ENCODE data around the gene PRDM16.

The PRDM16 gene

DNA sequence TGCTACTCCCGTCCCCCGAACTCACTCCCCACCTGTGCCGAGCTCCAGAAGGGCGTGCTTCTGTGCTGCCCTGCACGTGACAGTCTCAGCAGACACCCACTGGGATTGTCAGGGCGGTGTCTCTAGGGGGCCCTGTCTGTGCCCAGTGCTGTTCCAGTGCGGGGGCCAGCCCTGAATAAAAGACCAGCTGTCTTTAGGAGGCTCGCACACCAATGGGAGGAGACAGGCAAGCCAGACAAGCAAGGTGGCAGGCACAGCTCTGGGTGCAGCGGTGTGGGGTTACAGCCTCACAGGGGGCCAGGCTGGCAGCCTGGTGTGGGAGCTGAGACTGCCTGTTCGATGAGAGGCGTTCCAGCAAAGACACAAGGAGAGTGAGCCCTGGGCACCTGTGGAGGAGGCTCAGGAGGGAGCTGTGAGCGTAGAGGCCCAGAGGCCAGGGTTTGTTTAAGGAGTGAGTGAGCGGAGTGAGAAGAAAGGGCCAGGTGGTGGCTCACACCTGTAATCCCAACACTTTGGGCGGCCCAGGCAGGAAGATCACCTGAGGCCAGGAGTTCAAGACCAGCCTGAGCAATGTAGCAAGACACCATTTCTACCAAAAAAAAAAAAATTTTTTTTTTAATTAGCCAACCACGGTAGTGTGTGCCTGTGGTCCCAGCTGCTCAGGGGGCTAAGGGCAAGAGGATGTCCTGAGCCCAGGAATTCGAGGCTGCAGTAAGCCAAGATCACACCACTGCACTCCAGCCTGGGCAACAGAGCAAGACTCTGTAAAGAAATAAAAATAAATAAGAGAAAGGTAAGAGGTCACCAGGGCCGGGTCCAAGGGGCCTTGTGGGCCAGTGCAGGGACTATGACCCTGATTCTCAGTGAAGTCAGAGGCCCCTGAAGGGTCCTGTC, 337.2 kb downstream of the PRDM16 start:
- Histone ChIP-seq H3K4me1 (ENCODE audit: control insufficient read depth, insufficient read depth, low read length) (no peaks in the 10 kb centered on the region), H3K9ac (ENCODE audit: low read depth, low read length) (no peak overlapping the region), H3K27me3 (ENCODE audit: control insufficient read depth, insufficient read depth, low read length) (no peaks in the 10 kb centered on the region), H3K27ac (ENCODE audit: low read depth, low read length) (no peak overlapping the region), H3K9me3 (ENCODE audit: control insufficient read depth, insufficient read depth, low read length) (no peaks in the 10 kb centered on the region), H3K36me3 (ENCODE audit: control insufficient read depth, insufficient read depth, low read length) (no peaks in the 10 kb centered on the region), H3K4me3 (ENCODE audit: low read depth, low read length) (no peak overlapping the region)

DNA sequence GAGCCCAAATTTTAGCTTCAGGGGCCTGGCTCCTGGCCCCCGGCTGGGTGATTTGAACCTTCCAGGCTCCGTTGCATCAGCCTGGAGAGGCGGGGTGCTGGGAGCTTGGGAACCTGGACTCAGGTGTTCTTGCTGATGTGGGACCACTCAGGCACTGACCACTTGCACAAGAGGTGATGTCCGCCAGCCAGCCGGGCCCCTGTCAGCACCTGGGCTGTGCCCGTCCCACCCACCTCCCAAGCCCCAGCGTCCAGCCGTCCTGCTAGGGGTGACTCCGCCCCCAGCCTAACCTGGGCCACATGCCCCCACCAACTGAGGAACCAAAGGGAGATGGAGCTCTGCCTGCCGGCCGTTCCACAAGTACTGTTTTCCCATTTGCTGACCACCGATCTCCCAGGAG, 338.0 kb downstream of the PRDM16 start:
- no peaks in the 10 kb centered on the region for H3K36me3 ChIP-seq (ENCODE audit: control insufficient read depth, insufficient read depth, low read length)
- H3K27me3 ChIP-seq (ENCODE audit: control insufficient read depth, insufficient read depth, low read length) = no peaks in the 10 kb centered on the region
- no peak overlapping the region for H3K9ac ChIP-seq (ENCODE audit: low read depth, low read length)
- H3K4me1 ChIP-seq (ENCODE audit: control insufficient read depth, insufficient read depth, low read length) = no peaks in the 10 kb centered on the region
- H3K27ac ChIP-seq (ENCODE audit: low read depth, low read length) = no peak overlapping the region
- no peaks in the 10 kb centered on the region for H3K9me3 ChIP-seq (ENCODE audit: control insufficient read depth, insufficient read depth, low read length)
- no peak overlapping the region for H3K4me3 ChIP-seq (ENCODE audit: low read depth, low read length)

DNA sequence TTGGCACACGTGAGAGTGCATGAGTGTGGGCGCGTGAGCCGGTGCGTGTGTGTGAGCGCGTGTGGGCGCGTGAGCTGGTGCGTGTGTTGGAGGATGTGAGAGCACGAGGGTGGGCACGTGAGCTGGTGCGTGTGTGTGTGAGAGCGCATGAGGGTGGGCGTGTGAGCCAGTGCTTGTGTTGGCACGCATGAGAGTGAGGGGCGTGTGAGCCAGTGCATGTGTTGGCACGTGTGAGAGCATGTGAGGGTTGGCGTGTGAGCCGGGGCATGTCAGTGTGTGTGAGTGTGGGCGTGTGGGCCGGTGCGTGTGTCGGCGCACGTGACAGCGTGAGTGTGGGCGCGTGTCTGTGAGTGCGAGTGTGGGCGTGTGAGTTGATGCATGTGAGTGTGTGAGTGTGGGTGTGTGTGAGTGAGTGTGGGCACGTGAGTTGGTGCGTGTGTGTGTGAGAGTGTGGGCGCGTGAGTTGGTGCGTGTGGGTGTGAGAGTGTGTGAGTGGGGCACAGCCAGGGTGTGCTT, 339.8 kb downstream of the PRDM16 start:
- Histone ChIP-seq H3K36me3 (ENCODE audit: control insufficient read depth, insufficient read depth, low read length) (no peaks in the 10 kb centered on the region), H3K4me1 (ENCODE audit: control insufficient read depth, insufficient read depth, low read length) (no peaks in the 10 kb centered on the region), H3K27ac (ENCODE audit: low read depth, low read length) (no peak overlapping the region), H3K9me3 (ENCODE audit: control insufficient read depth, insufficient read depth, low read length) (no peaks in the 10 kb centered on the region), H3K9ac (ENCODE audit: low read depth, low read length) (no peak overlapping the region), H3K4me3 (ENCODE audit: low read depth, low read length) (no peak overlapping the region), H3K27me3 (ENCODE audit: control insufficient read depth, insufficient read depth, low read length) (no peaks in the 10 kb centered on the region)

DNA sequence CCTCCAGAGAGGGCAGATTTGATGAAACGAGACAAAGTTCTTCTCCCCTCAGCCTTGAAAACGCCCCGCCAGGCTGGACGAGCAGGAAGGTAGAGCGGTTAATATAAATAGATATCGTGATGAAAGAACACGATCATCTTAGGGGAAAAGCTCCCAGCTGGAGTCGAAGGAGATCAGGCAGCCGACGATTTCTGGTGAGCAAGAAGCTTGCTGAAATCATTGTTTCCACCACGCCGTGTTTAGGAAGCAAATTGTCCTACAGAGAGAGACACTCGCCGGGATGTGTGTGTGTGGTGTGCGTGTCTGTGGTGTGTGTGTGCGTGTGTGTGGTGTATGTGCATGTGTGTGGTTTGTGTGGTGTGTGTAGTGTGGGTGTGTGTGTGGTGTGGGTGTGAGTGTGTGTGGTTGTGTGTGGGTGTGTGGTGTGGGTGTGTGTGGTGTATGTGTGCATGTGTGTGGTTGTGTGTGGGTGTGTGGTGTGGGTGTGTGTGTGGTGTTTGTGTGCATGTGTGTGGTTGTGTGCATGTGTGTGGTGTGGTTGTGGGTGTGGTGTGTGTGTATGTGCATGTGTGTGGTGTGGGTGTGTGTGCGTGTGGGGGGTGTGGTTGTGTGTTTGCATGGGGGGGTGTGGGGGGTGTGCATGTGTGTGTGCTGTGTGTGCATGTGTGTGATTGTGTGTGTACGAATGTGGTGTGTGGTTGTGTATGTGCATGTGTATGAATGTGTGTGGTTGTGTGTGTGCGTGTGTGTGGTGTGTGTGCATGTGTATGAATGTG, 340.6 kb downstream of the PRDM16 start:
- no peaks in the 10 kb centered on the region for H3K9me3 ChIP-seq (ENCODE audit: control insufficient read depth, insufficient read depth, low read length)
- H3K4me1 ChIP-seq (ENCODE audit: control insufficient read depth, insufficient read depth, low read length) = no peaks in the 10 kb centered on the region
- no peak overlapping the region for H3K4me3 ChIP-seq (ENCODE audit: low read depth, low read length)
- no peaks in the 10 kb centered on the region for H3K36me3 ChIP-seq (ENCODE audit: control insufficient read depth, insufficient read depth, low read length)
- no peak overlapping the region for H3K27ac ChIP-seq (ENCODE audit: low read depth, low read length)
- no peaks in the 10 kb centered on the region for H3K27me3 ChIP-seq (ENCODE audit: control insufficient read depth, insufficient read depth, low read length)
- H3K9ac ChIP-seq (ENCODE audit: low read depth, low read length) = no peak overlapping the region

DNA sequence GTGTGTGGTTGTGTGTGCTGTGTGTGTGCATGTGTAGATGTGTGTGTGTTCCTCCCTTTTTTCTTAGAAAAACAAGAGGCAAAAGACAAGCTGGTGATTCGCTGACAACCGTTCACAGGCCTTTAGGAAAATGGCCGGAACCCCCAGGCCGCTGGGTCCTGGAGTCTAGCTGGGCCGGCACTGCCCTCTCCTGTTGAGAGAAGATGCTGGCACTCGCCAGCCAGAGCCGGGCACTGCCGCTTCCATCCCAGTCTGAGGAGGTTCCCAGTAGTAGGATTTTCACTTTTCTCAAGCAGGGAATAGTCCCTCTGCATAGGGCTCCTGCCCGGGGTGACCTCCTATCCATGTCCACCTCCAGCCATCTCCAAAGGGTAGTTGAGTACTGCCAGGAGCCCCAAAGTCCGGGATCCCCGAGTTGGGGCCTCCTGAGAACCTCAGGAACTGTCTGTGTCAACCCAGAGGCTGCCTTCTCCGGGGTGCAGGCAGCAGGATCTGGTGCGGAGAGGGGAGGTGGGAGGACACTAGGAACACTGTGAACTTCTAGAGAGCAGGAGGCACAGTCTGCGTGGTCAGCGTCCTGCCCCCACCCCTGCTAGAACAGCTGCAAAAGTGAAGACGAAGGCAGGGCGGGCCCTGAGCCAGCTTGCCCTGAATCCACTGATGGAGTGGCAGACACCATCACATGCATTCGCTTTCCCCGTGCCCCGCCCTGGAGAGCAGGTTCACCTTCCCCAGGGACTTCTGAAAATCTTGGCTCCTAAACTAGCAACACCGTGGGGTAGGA, 341.3 kb downstream of the PRDM16 start:
- H3K4me3 ChIP-seq (ENCODE audit: low read depth, low read length) = no peak overlapping the region
- no peaks in the 10 kb centered on the region for H3K27me3 ChIP-seq (ENCODE audit: control insufficient read depth, insufficient read depth, low read length)
- H3K27ac ChIP-seq (ENCODE audit: low read depth, low read length) = no peak overlapping the region
- no peaks in the 10 kb centered on the region for H3K9me3 ChIP-seq (ENCODE audit: control insufficient read depth, insufficient read depth, low read length)
- H3K36me3 ChIP-seq (ENCODE audit: control insufficient read depth, insufficient read depth, low read length) = no peaks in the 10 kb centered on the region
- H3K4me1 ChIP-seq (ENCODE audit: control insufficient read depth, insufficient read depth, low read length) = no peaks in the 10 kb centered on the region
- H3K9ac ChIP-seq (ENCODE audit: low read depth, low read length) = no peak overlapping the region

GRCh38 chr1:3411806-3412205, 342.8 kb downstream of the PRDM16 start:
- Histone ChIP-seq H3K4me3 (ENCODE audit: low read depth, low read length) (no peak overlapping the region), H3K27ac (ENCODE audit: low read depth, low read length) (no peak overlapping the region), H3K4me1 (ENCODE audit: control insufficient read depth, insufficient read depth, low read length) (no peaks in the 10 kb centered on the region), H3K27me3 (ENCODE audit: control insufficient read depth, insufficient read depth, low read length) (no peaks in the 10 kb centered on the region), H3K9ac (ENCODE audit: low read depth, low read length) (no peak overlapping the region), H3K36me3 (ENCODE audit: control insufficient read depth, insufficient read depth, low read length) (no peaks in the 10 kb centered on the region), H3K9me3 (ENCODE audit: control insufficient read depth, insufficient read depth, low read length) (peaks cover 2% of the 10 kb centered on the region)

- no peak overlapping the region for H3K9ac ChIP-seq (ENCODE audit: low read depth, low read length)
- H3K36me3 ChIP-seq (ENCODE audit: control insufficient read depth, insufficient read depth, low read length) = no peaks in the 10 kb centered on the region
- peaks cover 7% of the 10 kb centered on the region for H3K9me3 ChIP-seq (ENCODE audit: control insufficient read depth, insufficient read depth, low read length)
- no peaks in the 10 kb centered on the region for H3K27me3 ChIP-seq (ENCODE audit: control insufficient read depth, insufficient read depth, low read length)
- no peak overlapping the region for H3K4me3 ChIP-seq (ENCODE audit: low read depth, low read length)
- no peak overlapping the region for H3K27ac ChIP-seq (ENCODE audit: low read depth, low read length)
- no peaks in the 10 kb centered on the region for H3K4me1 ChIP-seq (ENCODE audit: control insufficient read depth, insufficient read depth, low read length)
Observed at GRCh38 chr1:3412376-3412775, 343.4 kb downstream of the PRDM16 start.

GRCh38 chr1:3413975-3414710, 345.1 kb downstream of the PRDM16 start:
- Histone ChIP-seq H3K4me1 (ENCODE audit: control insufficient read depth, insufficient read depth, low read length) (no peaks in the 10 kb centered on the region), H3K27me3 (ENCODE audit: control insufficient read depth, insufficient read depth, low read length) (no peaks in the 10 kb centered on the region), H3K27ac (ENCODE audit: low read depth, low read length) (no peak overlapping the region)

GRCh38 chr1:3415260-3416090, 346.5 kb downstream of the PRDM16 start:
- H3K9me3 ChIP-seq (ENCODE audit: control insufficient read depth, insufficient read depth, low read length) = peaks cover 10% of the 10 kb centered on the region
- H3K9ac ChIP-seq (ENCODE audit: low read depth, low read length) = no peak overlapping the region
- no peaks in the 10 kb centered on the region for H3K4me1 ChIP-seq (ENCODE audit: control insufficient read depth, insufficient read depth, low read length)
- no peaks in the 10 kb centered on the region for H3K27me3 ChIP-seq (ENCODE audit: control insufficient read depth, insufficient read depth, low read length)
- no peak overlapping the region for H3K4me3 ChIP-seq (ENCODE audit: low read depth, low read length)
- no peak overlapping the region for H3K27ac ChIP-seq (ENCODE audit: low read depth, low read length)
- H3K36me3 ChIP-seq (ENCODE audit: control insufficient read depth, insufficient read depth, low read length) = no peaks in the 10 kb centered on the region

More at GRCh38 chr1:3413975-3414710, 345.1 kb downstream of the PRDM16 start:
- Histone ChIP-seq H3K36me3 (ENCODE audit: control insufficient read depth, insufficient read depth, low read length) (no peaks in the 10 kb centered on the region), H3K4me3 (ENCODE audit: low read depth, low read length) (no peak overlapping the region), H3K9me3 (ENCODE audit: control insufficient read depth, insufficient read depth, low read length) (peaks cover 10% of the 10 kb centered on the region), H3K9ac (ENCODE audit: low read depth, low read length) (no peak overlapping the region)
